Osteoblast (primary cell): Measurements from ENCODE around the gene NEK6. TPM values are rescaled to one million over a fixed set of nuclear protein-coding genes. Genes with fewer than 3 reads are reported as not detected.
A peak's percentile ranks its signal among the peaks of the same experiment; 100 is the strongest.

ENCODE experiments used
- DNase-seq: peaks from one replicate; pipeline ENCODE4 v3.0.0; 2011; ENCODE audit warnings: low spot score, mixed read lengths; ENCODE audit not compliant: insufficient read length; ENCODE audit errors: missing footprints
- H2AFZ ChIP-seq: 2 replicates; pipeline ENCODE4 v1.6.0; 2011; ENCODE audit warnings: mild to moderate bottlenecking, low read length
- H3K27ac ChIP-seq: 2 replicates; pipeline ENCODE4 v1.5.1; 2011; ENCODE audit warnings: mild to moderate bottlenecking, low read depth, low read length, moderate library complexity
- H3K27me3 ChIP-seq: 2 replicates; pipeline ENCODE4 v1.6.0; 2012; ENCODE audit warnings: mild to moderate bottlenecking, control low read depth, inconsistent platforms, low read length, moderate library complexity; ENCODE audit not compliant: insufficient read depth
- H3K36me3 ChIP-seq: 2 replicates; pipeline ENCODE4 v1.5.1; 2011; ENCODE audit warnings: mild to moderate bottlenecking, low read length, control low read depth, moderate library complexity; ENCODE audit not compliant: insufficient read depth
- H3K4me1 ChIP-seq: 2 replicates; pipeline ENCODE4 v1.5.1; 2011; ENCODE audit warnings: mild to moderate bottlenecking, low read length, control low read depth, moderate library complexity; ENCODE audit not compliant: insufficient read depth
- H3K4me2 ChIP-seq: 2 replicates; pipeline ENCODE4 v1.6.0; 2011; ENCODE audit warnings: mild to moderate bottlenecking, low read length; ENCODE audit not compliant: insufficient read depth
- H3K4me3 ChIP-seq: fragments of 200-600 bp; sonication (generic); 3 replicates; pipeline ENCODE4 v1.5.1; 2012; ENCODE audit warnings: mild to moderate bottlenecking, low read length, inconsistent platforms; ENCODE audit not compliant: insufficient read depth
- H3K79me2 ChIP-seq: 2 replicates; pipeline ENCODE4 v1.6.0; 2012; ENCODE audit warnings: mild to moderate bottlenecking, low read length, control low read depth, inconsistent platforms; ENCODE audit not compliant: insufficient read depth
- H3K9me3 ChIP-seq: 2 replicates; pipeline ENCODE4 v1.5.1; 2011; ENCODE audit warnings: low read depth, low read length, control low read depth
- H4K20me1 ChIP-seq: 2 replicates; pipeline ENCODE4 v1.6.0; 2012; ENCODE audit warnings: mild to moderate bottlenecking, low read length, control low read depth; ENCODE audit not compliant: insufficient read depth
- total RNA-seq: library from RNA; depleted of rRNA; stranded (reverse); fragments of >200 nt; gene quantifications from 2 replicates; pipeline ENCODE4 v1.2.3, GENCODE V29; 2012
- TF ChIP-seq, protein P1 (sequence below): IDR thresholded peaks from 2 replicates; pipeline ENCODE4 v1.5.1; 2011; ENCODE audit warnings: mild to moderate bottlenecking, low read depth, low read length, moderate library complexity; ENCODE audit errors: extremely low read depth

The NEK6 gene
- total RNA-seq, 1 donor = 128 TPM

DNA sequence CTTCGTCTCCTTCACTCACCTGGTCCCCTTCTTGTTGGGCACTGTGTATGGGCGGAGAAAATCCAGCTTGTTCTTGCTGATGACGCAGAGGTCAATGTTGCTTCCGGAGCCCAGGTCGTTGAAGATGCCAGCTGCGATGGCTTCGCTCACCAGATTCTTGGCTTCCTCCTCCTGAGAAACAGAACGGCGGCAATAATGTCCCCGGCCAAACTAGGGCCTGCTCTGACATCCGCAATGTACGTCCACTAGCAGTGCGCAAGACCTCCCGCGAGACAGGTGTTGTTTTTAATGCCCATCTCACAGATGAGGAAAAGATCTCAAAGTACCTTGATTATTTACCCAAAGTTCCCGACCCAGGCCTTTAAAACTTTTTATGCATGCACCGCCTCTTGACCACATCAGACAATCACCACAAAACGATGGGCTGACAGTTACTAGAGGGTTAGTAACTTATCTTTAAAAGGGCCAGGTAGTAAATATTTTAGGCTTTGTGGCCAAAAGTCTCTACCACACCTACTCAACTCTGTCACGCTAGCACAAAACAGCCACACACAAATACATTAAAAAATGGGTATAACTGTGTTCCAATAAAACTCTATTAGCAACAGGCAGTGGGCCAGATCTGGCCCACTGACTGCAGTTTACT lies 99.1 kb downstream of the NEK6 start:
- Histone ChIP-seq H3K27ac (no peak overlapping the region), H3K27me3 (no peaks in the 10 kb centered on the region), H4K20me1 (peaks cover 86% of the 10 kb centered on the region), H3K9me3 (no peaks in the 10 kb centered on the region), H2AFZ (no peak overlapping the region), H3K4me1 (no peaks in the 10 kb centered on the region), H3K36me3 (peaks cover 50% of the 10 kb centered on the region), H3K4me3 (no peak overlapping the region), H3K79me2 (peaks cover 76% of the 10 kb centered on the region), H3K4me2 (no peak overlapping the region)
- no peak for DNase-seq
- TF ChIP-seq, protein P1, sequence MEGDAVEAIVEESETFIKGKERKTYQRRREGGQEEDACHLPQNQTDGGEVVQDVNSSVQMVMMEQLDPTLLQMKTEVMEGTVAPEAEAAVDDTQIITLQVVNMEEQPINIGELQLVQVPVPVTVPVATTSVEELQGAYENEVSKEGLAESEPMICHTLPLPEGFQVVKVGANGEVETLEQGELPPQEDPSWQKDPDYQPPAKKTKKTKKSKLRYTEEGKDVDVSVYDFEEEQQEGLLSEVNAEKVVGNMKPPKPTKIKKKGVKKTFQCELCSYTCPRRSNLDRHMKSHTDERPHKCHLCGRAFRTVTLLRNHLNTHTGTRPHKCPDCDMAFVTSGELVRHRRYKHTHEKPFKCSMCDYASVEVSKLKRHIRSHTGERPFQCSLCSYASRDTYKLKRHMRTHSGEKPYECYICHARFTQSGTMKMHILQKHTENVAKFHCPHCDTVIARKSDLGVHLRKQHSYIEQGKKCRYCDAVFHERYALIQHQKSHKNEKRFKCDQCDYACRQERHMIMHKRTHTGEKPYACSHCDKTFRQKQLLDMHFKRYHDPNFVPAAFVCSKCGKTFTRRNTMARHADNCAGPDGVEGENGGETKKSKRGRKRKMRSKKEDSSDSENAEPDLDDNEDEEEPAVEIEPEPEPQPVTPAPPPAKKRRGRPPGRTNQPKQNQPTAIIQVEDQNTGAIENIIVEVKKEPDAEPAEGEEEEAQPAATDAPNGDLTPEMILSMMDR = no peak

DNA sequence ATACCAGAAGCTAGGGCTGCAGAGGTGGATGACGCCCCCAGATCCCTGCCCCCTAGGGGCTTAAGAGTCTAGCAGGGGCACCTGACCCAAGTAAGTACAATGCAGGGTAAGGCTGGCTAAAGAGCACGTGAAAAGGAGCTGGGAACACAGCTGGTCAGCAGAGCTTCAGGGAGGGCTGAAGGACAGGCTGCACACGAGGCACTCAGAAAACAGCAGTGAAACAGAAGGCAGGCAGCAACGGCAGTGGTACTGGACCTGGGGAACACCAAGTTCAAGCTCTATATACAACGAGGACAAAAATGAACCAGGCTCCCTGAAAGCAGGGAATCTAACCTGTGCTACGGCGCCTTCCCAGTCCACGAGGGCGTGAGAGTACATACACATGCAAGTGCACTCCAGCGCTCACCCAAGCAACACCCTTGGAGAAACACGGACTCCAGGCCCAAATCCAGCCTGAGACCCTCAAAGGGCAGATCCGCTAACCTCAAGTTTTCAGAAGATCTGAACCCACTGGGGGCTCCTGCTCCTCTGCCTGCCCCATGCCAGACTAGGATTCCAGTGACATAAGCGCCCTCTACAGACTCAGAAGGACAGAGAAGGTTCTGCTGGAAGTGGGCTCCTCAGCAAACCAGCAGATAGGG lies 100.1 kb downstream of the NEK6 start:
- Histone ChIP-seq H3K36me3 (peaks cover 41% of the 10 kb centered on the region), H3K9me3 (no peaks in the 10 kb centered on the region), H4K20me1 (peaks cover 92% of the 10 kb centered on the region), H3K79me2 (peaks cover 86% of the 10 kb centered on the region), H2AFZ (no peak overlapping the region), H3K27ac (no peak overlapping the region), H3K27me3 (no peaks in the 10 kb centered on the region), H3K4me3 (no peak overlapping the region), H3K4me1 (peaks cover 5% of the 10 kb centered on the region), H3K4me2 (no peak overlapping the region)
- DNase-seq = no peak
- TF ChIP-seq, protein P1 = peak; percentile 14

DNA sequence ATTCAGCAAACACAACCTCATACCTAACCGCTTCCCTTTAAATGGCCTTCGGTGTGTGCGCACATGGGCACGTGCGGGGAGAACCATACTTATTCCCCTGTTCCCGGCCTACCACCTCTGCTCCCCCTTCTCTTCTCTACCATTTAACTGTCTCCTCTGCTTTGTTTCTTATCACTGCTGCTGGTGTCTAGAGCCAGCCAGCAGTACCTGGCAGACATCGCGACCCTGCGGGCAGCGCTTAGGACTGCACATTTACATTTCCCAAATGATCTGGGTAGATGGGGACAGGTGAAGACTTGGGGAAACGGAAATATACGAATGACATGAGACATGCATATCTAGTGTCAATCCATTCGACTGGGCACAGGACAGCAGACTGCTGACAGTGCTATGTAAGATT lies 100.9 kb downstream of the NEK6 start:
- no peak overlapping the region for H3K4me2 ChIP-seq
- H3K9me3 ChIP-seq = no peaks in the 10 kb centered on the region
- TF ChIP-seq, protein P1 = no peak
- no peak for DNase-seq
- no peak overlapping the region for H2AFZ ChIP-seq
- H3K4me3 ChIP-seq = no peak overlapping the region
- H3K79me2 ChIP-seq = peaks cover 94% of the 10 kb centered on the region
- H3K4me1 ChIP-seq = peaks cover 8% of the 10 kb centered on the region
- no peaks in the 10 kb centered on the region for H3K27me3 ChIP-seq
- H3K36me3 ChIP-seq = peaks cover 35% of the 10 kb centered on the region
- peaks cover 92% of the 10 kb centered on the region for H4K20me1 ChIP-seq
- H3K27ac ChIP-seq = no peak overlapping the region

DNA sequence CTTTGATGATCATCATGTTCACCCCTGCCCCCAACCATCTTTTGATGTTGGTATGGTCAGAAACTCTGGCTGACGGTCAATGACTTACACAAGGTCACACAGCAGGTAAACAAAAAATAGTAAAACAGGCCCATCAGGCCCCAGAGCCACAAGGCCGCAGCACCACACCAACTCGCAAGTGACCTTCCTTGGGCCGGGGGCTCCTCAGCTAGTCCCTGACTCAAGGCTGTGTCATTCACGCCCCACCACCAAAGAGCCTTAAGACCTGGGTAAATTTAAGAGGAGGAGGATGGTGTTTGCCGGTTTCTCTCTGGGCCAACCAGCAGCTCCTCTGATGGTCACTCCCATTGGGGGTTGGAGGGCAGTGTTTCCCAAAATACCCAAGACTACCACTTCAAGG lies 101.7 kb downstream of the NEK6 start:
- Histone ChIP-seq H4K20me1 (peaks cover 89% of the 10 kb centered on the region), H3K79me2 (peaks cover 99% of the 10 kb centered on the region), H2AFZ (no peak overlapping the region)

More for the DNA sequence above, 101.7 kb downstream of the NEK6 start:
- Histone ChIP-seq H3K9me3 (no peaks in the 10 kb centered on the region), H3K4me3 (no peak overlapping the region), H3K27me3 (no peaks in the 10 kb centered on the region), H3K27ac (no peak overlapping the region), H3K4me2 (no peak overlapping the region), H3K4me1 (peaks cover 8% of the 10 kb centered on the region), H3K36me3 (peaks cover 32% of the 10 kb centered on the region)
- DNase-seq = no peak
- TF ChIP-seq, protein P1 = no peak
